H1 (cell line): ENCODE results near the gene CLDN16. TPM values are rescaled to one million over a fixed set of nuclear protein-coding genes. Genes with fewer than 3 reads are reported as not detected.

Experiments used
- CTCF ChIA-PET: fragments of 300-600 bp; sonication (Branson Sonifier 250); formaldehyde crosslinking; loops from one replicate; lab custom pipeline; 2021; ENCODE audit not compliant: partially characterized antibody; lab: Charles Lee
- POLR2A ChIA-PET: fragments of 300-600 bp; sonication (Branson Sonifier 250); formaldehyde crosslinking; loops from one replicate; lab custom pipeline; 2021; ENCODE audit warnings: inconsistent platforms; ENCODE audit not compliant: partially characterized antibody; lab: Charles Lee
- DNase-seq, 2 experiments: peaks; one replicate each; pipeline versions ENCODE4 v3.0.0 to v3.0.0-alpha.2; 2010 to 2022; ENCODE audit warnings: low spot score in 2 of 2, low read depth in 1 of 2, mixed read lengths in 1 of 2
- FAIRE-seq: peaks from 2 replicates; lab custom pipeline; 2011; peaks lifted over from hg19 to GRCh38; lab: Jason Lieb, UNC
- H2AFZ ChIP-seq: 2 replicates; pipeline ENCODE4 v1.8.1; 2012; ENCODE audit warnings: low read length, inconsistent platforms
- H2AK5ac ChIP-seq: 2 replicates; pipeline ENCODE4 v1.6.1; 2013; ENCODE audit warnings: low read depth, low read length
- H2BK120ac ChIP-seq: replicated peaks from 2 replicates; pipeline ENCODE3; 2013; ENCODE audit warnings: low read depth, low read length, inconsistent platforms
- H2BK12ac ChIP-seq: 2 replicates; pipeline ENCODE4 v1.6.1; 2013; ENCODE audit warnings: low read depth, low read length
- H2BK15ac ChIP-seq: 2 replicates; pipeline ENCODE4 v1.6.1; 2013; ENCODE audit warnings: low read length
- H2BK20ac ChIP-seq: 2 replicates; pipeline ENCODE4 v1.6.1; 2013; ENCODE audit warnings: low read length
- H2BK5ac ChIP-seq: 2 replicates; pipeline ENCODE4 v1.6.1; 2013; ENCODE audit warnings: low read depth, low read length
- H3K14ac ChIP-seq: 2 replicates; pipeline ENCODE4 v1.6.1; 2013; ENCODE audit warnings: inconsistent platforms; ENCODE audit not compliant: insufficient read length
- H3K18ac ChIP-seq: 2 replicates; pipeline ENCODE4 v1.6.1; 2013; ENCODE audit warnings: low read length; ENCODE audit errors: extremely low read depth
- H3K23ac ChIP-seq: 2 replicates; pipeline ENCODE4 v1.6.1; 2013; ENCODE audit warnings: inconsistent platforms; ENCODE audit not compliant: insufficient read length
- H3K23me2 ChIP-seq: 2 replicates; pipeline ENCODE4 v1.6.1; 2013; ENCODE audit warnings: low read depth, low read length
- H3K27ac ChIP-seq: 2 replicates; pipeline ENCODE4 v1.6.1; 2011; ENCODE audit warnings: low read depth, low read length, inconsistent platforms
- H3K27me3 ChIP-seq, 4 experiments: replicated peaks in 1 of 4; 1 replicate in 1 of 4; 2 replicates in 3 of 4; pipeline versions ENCODE4 v1.6.1 to v1.8.1; 2011 to 2013; ENCODE audit warnings: low read length in 3 of 4, mild to moderate bottlenecking in 3 of 4, inconsistent platforms in 2 of 4, mixed read lengths in 2 of 4, moderate library complexity in 1 of 4; ENCODE audit not compliant: control insufficient read depth in 3 of 4, insufficient read depth in 3 of 4; ENCODE audit errors: extremely low read depth in 1 of 4
- H3K36me3 ChIP-seq, 4 experiments: 2 replicates each; pipeline versions ENCODE4 v1.6.1 to v1.8.1; 2011 to 2013; ENCODE audit warnings: mild to moderate bottlenecking in 4 of 4, low read length in 3 of 4, moderate library complexity in 2 of 4, control low read depth in 1 of 4, inconsistent platforms in 1 of 4; ENCODE audit not compliant: insufficient read depth in 4 of 4, control insufficient read depth in 2 of 4
- H3K4ac ChIP-seq: replicated peaks from 2 replicates; pipeline ENCODE3; 2013; ENCODE audit warnings: low read length, low read depth, mixed read lengths, inconsistent platforms; ENCODE audit not compliant: insufficient read length
- H3K4me1 ChIP-seq, 4 experiments: replicated peaks in 1 of 4; 1 replicate in 1 of 4; 2 replicates in 3 of 4; pipeline versions ENCODE4 v1.6.1 to v1.8.1; 2011 to 2013; ENCODE audit warnings: low read length in 3 of 4, inconsistent platforms in 2 of 4, mixed read lengths in 1 of 4; ENCODE audit not compliant: insufficient read depth in 4 of 4, control insufficient read depth in 3 of 4
- H3K4me2 ChIP-seq, 2 experiments: 2 replicates each; pipeline versions ENCODE4 v1.6.1 to v1.8.1; 2011 to 2013; ENCODE audit warnings: low read depth in 2 of 2, low read length in 2 of 2, control low read depth in 1 of 2, inconsistent platforms in 1 of 2, mild to moderate bottlenecking in 1 of 2; ENCODE audit not compliant: insufficient read depth in 1 of 2
- H3K4me3 ChIP-seq, 4 experiments: fragments of 200-600, 300-600 bp in 1 of 4; sonication (generic), shearing (Covaris generic), sonication (Bioruptor Twin) in 1 of 4; 2 replicates each; pipeline versions ENCODE4 v1.5.1 to v1.8.1; 2011 to 2016; ENCODE audit warnings: low read length in 4 of 4, low read depth in 3 of 4, control low read depth in 2 of 4, inconsistent platforms in 2 of 4, mild to moderate bottlenecking in 2 of 4, mixed read lengths in 1 of 4, moderate library complexity in 1 of 4; ENCODE audit not compliant: insufficient read depth in 2 of 4; ENCODE audit errors: extremely low read depth in 1 of 4
- H3K56ac ChIP-seq: replicated peaks from 2 replicates; pipeline ENCODE3; 2013; ENCODE audit warnings: low read depth, mild to moderate bottlenecking, mixed read lengths, low read length, inconsistent platforms; ENCODE audit not compliant: insufficient read length
- H3K79me1 ChIP-seq: 2 replicates; pipeline ENCODE4 v1.6.1; 2013; ENCODE audit warnings: low read depth, low read length, control low read depth
- H3K79me2 ChIP-seq, 2 experiments: 2 replicates each; pipeline versions ENCODE4 v1.6.1 to v1.8.1; 2012 to 2013; ENCODE audit warnings: low read length in 2 of 2, mild to moderate bottlenecking in 2 of 2, inconsistent platforms in 1 of 2; ENCODE audit not compliant: insufficient read depth in 2 of 2, control insufficient read depth in 1 of 2
- H3K9ac ChIP-seq, 4 experiments: replicated peaks in 1 of 4; 1 replicate in 1 of 4; 2 replicates in 3 of 4; pipeline versions ENCODE4 v1.6.1 to v1.8.1; 2011 to 2013; ENCODE audit warnings: low read depth in 3 of 4, low read length in 3 of 4, control low read depth in 2 of 4, mild to moderate bottlenecking in 2 of 4, moderate library complexity in 2 of 4, inconsistent platforms in 1 of 4; ENCODE audit errors: extremely low read depth in 1 of 4
- H3K9me3 ChIP-seq, 2 experiments: 2 replicates each; pipeline versions ENCODE4 v1.6.1 to v1.8.1; 2012 to 2013; ENCODE audit warnings: mild to moderate bottlenecking in 2 of 2, moderate library complexity in 2 of 2, control low read depth in 1 of 2, inconsistent platforms in 1 of 2, low read depth in 1 of 2, low read length in 1 of 2, mixed read lengths in 1 of 2; ENCODE audit not compliant: insufficient read depth in 2 of 2
- H4K20me1 ChIP-seq, 2 experiments: replicated peaks in 1 of 2; 2 replicates each; pipeline versions ENCODE3 to v1.8.1; 2011 to 2013; ENCODE audit warnings: inconsistent platforms in 2 of 2, low read length in 2 of 2, mild to moderate bottlenecking in 1 of 2; ENCODE audit not compliant: insufficient read depth in 2 of 2, control insufficient read depth in 1 of 2
- H4K5ac ChIP-seq: 2 replicates; pipeline ENCODE4 v1.6.1; 2013; ENCODE audit warnings: low read length, low read depth, mixed read lengths, inconsistent platforms; ENCODE audit not compliant: insufficient read length
- H4K8ac ChIP-seq: 2 replicates; pipeline ENCODE4 v1.8.0; 2013; ENCODE audit warnings: mild to moderate bottlenecking, moderate library complexity, low read length, inconsistent platforms; ENCODE audit not compliant: insufficient read depth; ENCODE audit errors: extremely low read depth
- H4K91ac ChIP-seq: replicated peaks from 2 replicates; pipeline ENCODE3; 2013; ENCODE audit warnings: low read length, mixed read lengths, inconsistent platforms; ENCODE audit not compliant: insufficient read length
- BRCA1 ChIP-seq: IDR thresholded peaks from 2 replicates; pipeline ENCODE4 v1.6.1; 2012; ENCODE audit warnings: low read depth, low read length, improper control_type of control experiment
- CHD1 ChIP-seq: IDR thresholded peaks from 2 replicates; pipeline ENCODE4 v1.6.1; 2012; ENCODE audit warnings: low read depth, low read length, improper control_type of control experiment
- GTF2F1 ChIP-seq: IDR thresholded peaks from 2 replicates; pipeline ENCODE4 v1.6.1; 2012; ENCODE audit warnings: low read depth, low read length, improper control_type of control experiment, borderline replicate concordance
- KDM1A ChIP-seq: fragments of 200-600, 300-600 bp; sonication (generic); IDR thresholded peaks from 2 replicates; pipeline ENCODE4 v1.7.1; 2016; ENCODE audit warnings: mild to moderate bottlenecking, low read length, borderline replicate concordance
- KDM4A ChIP-seq: IDR thresholded peaks from one replicate; pipeline ENCODE4 v1.7.1; 2012; ENCODE audit warnings: low read depth, mild to moderate bottlenecking, moderate library complexity, low read length, inconsistent platforms; ENCODE audit not compliant: severe bottlenecking
- PHF8 ChIP-seq: fragments of 200-600 bp; sonication (generic); conservative IDR thresholded peaks from 2 replicates; pipeline ENCODE4 v1.7.1; 2012; ENCODE audit warnings: low read depth, mild to moderate bottlenecking, inconsistent platforms, low read length, moderate library complexity
- POU5F1 ChIP-seq: IDR thresholded peaks from 2 replicates; pipeline ENCODE4 v1.6.1; 2011; ENCODE audit warnings: low read depth, mild to moderate bottlenecking, low read length, moderate library complexity
- TAF7 ChIP-seq: optimal IDR thresholded peaks from 2 replicates; pipeline ENCODE3; 2011; ENCODE audit warnings: low read depth, mild to moderate bottlenecking, inconsistent platforms, low read length, moderate library complexity, borderline replicate concordance
- TCF12 ChIP-seq: IDR thresholded peaks from 2 replicates; pipeline ENCODE4 v1.6.1; 2011; ENCODE audit warnings: low read depth, mild to moderate bottlenecking, low read length
- TEAD4 ChIP-seq: IDR thresholded peaks from 2 replicates; pipeline ENCODE4 v1.6.1; 2012; ENCODE audit warnings: low read depth, low read length, inconsistent platforms, mixed read lengths
- WGBS, 2 experiments: shearing (Covaris generic) in 1 of 2; methylation state at CpG; one replicate each; pipeline versions ENCODE4 v1.1.6 to v1.1.7; 2013 to 2015; ENCODE audit warnings: low lambda C conversion rate in 2 of 2, mixed read lengths in 2 of 2, inconsistent platforms in 1 of 2, low coverage in 1 of 2, missing lambda C conversion rate in 1 of 2; ENCODE audit not compliant: insufficient replicate concordance in 2 of 2, insufficient coverage in 1 of 2, insufficient read length in 1 of 2; ENCODE audit errors: extremely low coverage in 1 of 2, missing lambda C conversion rate in 1 of 2; 5-methylcytosine and 5-hydroxymethylcytosine counted together
- long read RNA-seq, 2 experiments: library from RNA in 1 of 2; library from capped mRNA in 1 of 2; stranded (forward); transcript quantifications; one replicate each; pipeline ENCODE4 v2.0.0, GENCODE V29; 2021; ENCODE audit warnings: inconsistent platforms in 1 of 2
- polyA minus RNA-seq, 3 experiments: library from RNA; depleted of rRNA, polyadenylated mRNA; stranded (reverse); fragments of >200 nt; gene quantifications; 1 replicate in 2 of 3; 2 replicates in 1 of 3; pipeline ENCODE4 v1.2.3, GENCODE V29; 2011
- polyA plus RNA-seq, 7 experiments: library from polyadenylated mRNA; depleted of rRNA in 3 of 7; stranded (reverse) in 5 of 7; unstranded in 2 of 7; fragments of >200 nt in 5 of 7; fragments of 200-250 nt in 2 of 7; gene quantifications; 1 replicate in 5 of 7; 2 replicates in 1 of 7; 4 replicates in 1 of 7; pipeline versions ENCODE4 v1.2.1 to v1.2.3, GENCODE V29; 2011 to 2013; ENCODE audit warnings: missing spikeins in 2 of 7, mixed read lengths in 2 of 7
- total RNA-seq: library from RNA; stranded (reverse); fragmentation: NEBNext Ultra II Directional; extraction: Animal tissue kit (Norgen Biotek cat#: 25700); gene quantifications from 2 replicates; pipeline ENCODE4 v1.2.1, GENCODE V29; 2021

CLDN16 gene, protein sequence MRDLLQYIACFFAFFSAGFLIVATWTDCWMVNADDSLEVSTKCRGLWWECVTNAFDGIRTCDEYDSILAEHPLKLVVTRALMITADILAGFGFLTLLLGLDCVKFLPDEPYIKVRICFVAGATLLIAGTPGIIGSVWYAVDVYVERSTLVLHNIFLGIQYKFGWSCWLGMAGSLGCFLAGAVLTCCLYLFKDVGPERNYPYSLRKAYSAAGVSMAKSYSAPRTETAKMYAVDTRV
- total RNA-seq, result not detected in 2 replicates
- 0.02 TPM in 1 of 2 replicates, not detected in the other for polyA plus RNA-seq (2011; rRNA removed)
- polyA plus RNA-seq (2011; cell fraction: cytosol; rRNA removed), result not detected
- polyA plus RNA-seq (2011; cell fraction: nucleus; rRNA removed), result not detected
- polyA plus RNA-seq (2012, experiment 1 of 2), result not detected in 4 replicates
- polyA plus RNA-seq (2012, experiment 2 of 2), result not detected
- 0.04 TPM for polyA plus RNA-seq (2013, experiment 1 of 2)
- 0.02 TPM for polyA plus RNA-seq (2013, experiment 2 of 2)
- not detected in 2 replicates for polyA minus RNA-seq (2011; rRNA and poly(A)+ RNA removed)
- polyA minus RNA-seq (2011; cell fraction: cytosol; rRNA and poly(A)+ RNA removed), result not detected
- polyA minus RNA-seq (2011; cell fraction: nucleus; rRNA and poly(A)+ RNA removed), result not detected
- long read RNA-seq, experiment 1, result 0 reads
- long read RNA-seq, experiment 2, result 0 reads

DNA sequence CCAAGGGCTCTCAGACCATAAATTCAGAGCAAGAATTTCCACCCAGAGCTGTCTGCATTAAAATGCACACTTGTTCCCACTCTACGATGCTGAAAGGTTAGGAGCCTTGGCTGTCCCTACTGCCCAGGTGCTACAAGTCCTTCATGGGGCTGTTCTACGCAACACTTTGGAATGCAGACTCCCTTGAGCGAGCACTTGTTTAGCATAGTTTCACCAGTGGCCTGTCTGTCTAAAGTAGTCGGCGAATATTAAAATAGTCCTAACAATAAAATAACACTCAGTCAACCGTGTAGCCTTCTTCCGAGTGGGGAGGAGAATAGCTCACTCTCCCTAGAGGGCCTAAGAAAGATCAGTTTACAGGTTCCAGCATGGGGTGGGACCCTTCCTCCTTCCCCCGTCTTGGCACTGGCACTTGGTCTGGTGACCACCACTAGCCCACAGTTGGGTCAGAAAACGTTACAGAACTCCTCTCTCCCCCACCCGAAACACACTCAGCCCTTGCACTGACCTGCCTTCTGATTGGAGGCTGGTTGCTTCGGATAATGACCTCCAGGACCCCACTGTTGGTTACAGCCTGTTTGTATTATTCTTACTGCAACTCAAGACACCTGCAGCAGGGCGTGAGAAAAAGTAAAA, at the start of gene CLDN16:
Gene CLDN16, plus strand, starts transcription at position 586 of the 636 bp plus-strand sequence. CDS start 167 bp downstream, outside the sequence.
- ChIA-PET POLR2A (no interaction called here), CTCF (interaction anchor here (0.9 to 1.9 kb wide), 4 partner anchors 10 to 36 kb away, joined by 3 to 5 read pairs (median 4); no protein-coding TSS in a partner anchor)
- no peak for FAIRE-seq
- Histone ChIP-seq H3K27ac (no peak within 1 kb of the TSS), H3K27me3 (no peaks in the 10 kb centered on the region), H3K18ac (no peak within 1 kb of the TSS), H2BK15ac (no peak within 1 kb of the TSS), H2BK20ac (no peak within 1 kb of the TSS), H3K56ac (no peak within 1 kb of the TSS), H3K9me3 (no peaks in the 10 kb centered on the region), H2AFZ (0 out of 2 replicates have a peak within 1 kb of the TSS, but pooled peaks have one; percentile 47), H3K36me3 (no peaks in the 10 kb centered on the region), H3K23me2 (no peaks in the 10 kb centered on the region), H3K4me1 (peaks cover 0 to 3% (median 0%) of the 10 kb centered on the region in 4 experiments; a peak in 1 of 7 replicates), H4K8ac (no peak within 1 kb of the TSS), H3K14ac (no peak within 1 kb of the TSS), H2BK120ac (no peak within 1 kb of the TSS), H3K79me2 (no peaks in the 10 kb centered on the region), H3K79me1 (no peaks in the 10 kb centered on the region), H3K4ac (no peak within 1 kb of the TSS), H2AK5ac (no peak within 1 kb of the TSS), H3K4me2 (no peak within 1 kb of the TSS), H4K20me1 (no peaks in the 10 kb centered on the region), H2BK12ac (no peak within 1 kb of the TSS), H2BK5ac (no peak within 1 kb of the TSS), H4K91ac (no peak within 1 kb of the TSS), H3K9ac (no peak within 1 kb of the TSS), H3K23ac (no peak within 1 kb of the TSS), H3K4me3 (no peak within 1 kb of the TSS), H4K5ac (no peak within 1 kb of the TSS)
- no peak for DNase-seq
- no peak for TF ChIP-seq TAF7
- no peak for TF ChIP-seq KDM1A
- no peak for TF ChIP-seq CHD1
- no peak for TF ChIP-seq KDM4A
- TF ChIP-seq BRCA1, result no peak
- no peak for TF ChIP-seq GTF2F1
- TF ChIP-seq TCF12, result no peak
- no peak for TF ChIP-seq PHF8
- TF ChIP-seq POU5F1, result no peak
- no peak for TF ChIP-seq TEAD4
- WGBS, 2 experiments, result 83% methylated on average over 12 of the region's 12 CpGs; no CpG with 5 or more reads in 1 of the 2 experiments
